Type B pancreatic cell (in vitro differentiated cells): ENCODE measurements around the gene GCK. TPM values are rescaled to one million over a fixed set of nuclear protein-coding genes. Genes with fewer than 3 reads are reported as not detected.
A peak's percentile ranks its signal among the peaks of the same experiment; 100 is the strongest.

Experiments
- DNase-seq: peaks from one replicate; pipeline ENCODE4 v3.0.0; 2021; ENCODE audit warnings: mixed read lengths; ENCODE audit not compliant: unreplicated experiment; ENCODE audit errors: extremely low spot score
- H3K27ac Mint-ChIP-seq: 2 replicates; pipeline ENCODE4 v1.8.0; 2021; ENCODE audit warnings: mild to moderate bottlenecking, mixed read lengths
- H3K27me3 Mint-ChIP-seq: 2 replicates; pipeline ENCODE4 v1.8.0; 2021; ENCODE audit warnings: mixed read lengths
- H3K36me3 Mint-ChIP-seq: 2 replicates; pipeline ENCODE4 v1.8.0; 2021; ENCODE audit warnings: mixed read lengths
- H3K4me1 Mint-ChIP-seq: one replicate; pipeline ENCODE4 v1.8.0; 2021; ENCODE audit warnings: mixed read lengths; ENCODE audit not compliant: unreplicated experiment
- H3K4me3 Mint-ChIP-seq: 2 replicates; pipeline ENCODE4 v1.8.0; 2021; ENCODE audit warnings: mild to moderate bottlenecking, mixed read lengths
- H3K9me3 Mint-ChIP-seq: 2 replicates; pipeline ENCODE4 v1.8.0; 2021; ENCODE audit warnings: mixed read lengths
- CTCF ChIP-seq: fragments of 200-600 bp; sonication (generic); conservative IDR thresholded peaks from 2 replicates; pipeline ENCODE4 v1.5.0; 2021; ENCODE audit warnings: antibody characterized with exemption, mild to moderate bottlenecking
- total RNA-seq: library from RNA; stranded (reverse); gene quantifications from 2 replicates; pipeline ENCODE4 v1.2.1, GENCODE V29; 2021; ENCODE audit warnings: low replicate concordance

GCK gene
- total RNA-seq, 1 donor from 2014 or later, result 5.6 TPM

DNA sequence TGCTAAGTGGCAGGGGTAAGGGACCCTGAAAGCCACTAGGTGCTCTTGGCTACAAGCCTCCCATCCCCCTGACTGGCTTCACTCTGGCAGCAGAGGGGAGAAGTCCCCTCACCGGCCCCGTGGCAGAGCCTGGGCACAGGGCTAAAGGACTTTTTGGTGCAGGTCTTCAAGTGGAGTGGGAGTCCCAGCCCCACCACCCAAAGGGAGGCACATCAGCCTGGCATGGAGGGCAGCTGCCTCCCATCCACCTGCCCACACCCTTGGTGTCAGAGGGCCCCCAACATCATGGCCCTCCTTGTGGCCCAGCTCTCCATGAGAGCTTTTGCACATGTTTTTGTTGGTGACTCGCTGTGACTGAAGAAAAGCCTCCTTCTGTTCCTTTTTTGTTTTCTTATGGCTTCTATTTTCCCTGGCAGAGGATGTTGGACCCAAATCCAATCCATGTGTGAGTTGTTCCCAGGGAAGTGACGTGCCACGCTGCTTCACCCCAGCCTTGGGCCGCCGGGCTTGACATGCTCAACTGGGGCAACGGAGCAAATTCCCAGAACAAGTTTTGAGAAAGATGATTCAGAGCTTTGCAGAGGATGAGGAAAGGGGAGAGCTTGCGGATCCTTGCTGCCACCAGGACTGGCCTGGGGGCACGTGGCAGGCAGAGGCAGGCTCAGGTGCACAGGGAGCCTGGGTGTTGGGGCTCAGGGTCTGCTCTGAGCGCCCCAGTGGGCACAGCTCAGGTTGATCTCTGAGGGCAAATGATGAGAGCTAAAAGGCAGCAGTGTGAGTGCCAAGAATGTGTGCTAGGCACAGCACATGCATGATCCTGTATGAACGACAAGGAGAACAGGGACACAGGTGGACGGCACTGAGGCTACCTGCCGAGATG, 87.0 kb downstream of the GCK start:
- TF ChIP-seq CTCF, result no peak
- H3K4me3 Mint-ChIP-seq, result peak overlapping the region; percentile 50
- no peaks in the 10 kb centered on the region for H3K36me3 Mint-ChIP-seq
- H3K27ac Mint-ChIP-seq, result no peak overlapping the region
- DNase-seq, result no peak
- H3K9me3 Mint-ChIP-seq, result no peaks in the 10 kb centered on the region
- H3K4me1 Mint-ChIP-seq, result peaks cover 24% of the 10 kb centered on the region
- H3K27me3 Mint-ChIP-seq, result peaks cover 27% of the 10 kb centered on the region

GRCh38 chr7:44101303-44101965, 87.8 kb downstream of the GCK start:
- Mint-ChIP-seq H3K36me3 (no peaks in the 10 kb centered on the region), H3K9me3 (no peaks in the 10 kb centered on the region), H3K27ac (no peak overlapping the region), H3K4me1 (peaks cover 24% of the 10 kb centered on the region), H3K4me3 (no peak overlapping the region), H3K27me3 (peaks cover 27% of the 10 kb centered on the region)
- TF ChIP-seq CTCF, result no peak
- DNase-seq, result no peak

DNA sequence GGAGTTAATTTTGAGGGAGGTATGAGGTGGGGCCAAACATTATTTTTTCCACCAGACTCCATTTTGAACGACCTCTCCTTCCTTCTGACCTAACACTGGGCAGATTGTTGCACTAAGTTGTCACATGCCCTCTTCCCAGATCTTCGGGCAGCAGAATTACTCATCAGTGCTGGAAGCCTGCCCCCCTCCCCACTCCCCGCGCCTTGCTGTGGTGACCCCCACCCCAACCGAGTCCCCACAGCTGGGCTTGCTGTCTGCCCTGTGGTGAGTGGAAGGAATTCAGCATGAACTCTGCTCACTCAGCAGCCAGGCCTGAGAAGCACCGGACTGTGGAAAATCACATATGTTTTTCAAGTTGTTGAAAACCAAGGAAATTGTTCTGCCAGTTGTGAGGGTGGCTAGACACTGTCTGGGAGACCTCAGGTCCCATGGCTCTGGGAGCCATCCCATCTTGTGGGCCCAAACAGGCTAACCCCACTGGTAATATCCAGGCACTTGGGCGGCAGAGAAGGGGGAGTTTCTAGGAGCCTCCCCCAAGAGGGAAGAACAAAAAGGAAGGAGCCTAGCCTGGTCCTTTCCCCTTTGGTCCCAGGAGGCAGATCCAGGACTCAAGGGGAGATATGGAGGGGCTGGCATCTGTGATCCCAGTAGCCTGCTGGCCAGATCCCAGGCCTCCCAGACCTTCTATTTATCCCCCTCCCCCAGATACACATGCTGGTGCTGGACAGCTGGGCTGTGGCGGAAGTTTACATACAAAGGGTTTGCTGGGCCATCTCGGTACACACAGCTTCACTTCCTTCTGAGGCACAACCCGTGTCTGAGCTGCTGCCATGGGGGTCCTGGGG, 88.6 kb downstream of the GCK start:
- H3K4me3 Mint-ChIP-seq, result no peak overlapping the region
- no peak for TF ChIP-seq CTCF
- H3K4me1 Mint-ChIP-seq, result peaks cover 20% of the 10 kb centered on the region
- no peak for DNase-seq
- peaks cover 24% of the 10 kb centered on the region for H3K27me3 Mint-ChIP-seq
- no peaks in the 10 kb centered on the region for H3K36me3 Mint-ChIP-seq
- H3K9me3 Mint-ChIP-seq, result no peaks in the 10 kb centered on the region
- H3K27ac Mint-ChIP-seq, result peak overlapping the region; percentile 5

DNA sequence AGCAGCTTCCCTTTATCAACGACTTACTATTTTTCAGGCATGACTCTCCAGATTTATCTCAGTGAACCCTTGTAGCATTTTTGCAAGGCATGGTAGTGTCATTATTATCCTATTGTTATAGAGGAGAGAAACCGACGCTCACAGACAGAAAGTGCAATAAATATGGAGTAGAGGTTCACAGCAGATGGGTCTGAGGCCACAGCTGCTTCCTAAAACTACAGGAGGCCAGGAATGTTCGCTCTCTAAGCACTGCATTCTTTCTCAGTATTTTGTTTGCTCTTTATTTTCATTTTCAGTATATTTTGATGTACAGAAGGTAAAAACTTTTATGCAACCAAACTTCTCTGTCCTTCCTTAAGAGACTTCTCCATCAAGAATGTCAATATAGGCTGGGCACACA, 89.6 kb downstream of the GCK start:
- no peak for TF ChIP-seq CTCF
- Mint-ChIP-seq H3K27ac (no peak overlapping the region), H3K4me1 (peaks cover 18% of the 10 kb centered on the region), H3K27me3 (peaks cover 14% of the 10 kb centered on the region), H3K36me3 (no peaks in the 10 kb centered on the region), H3K4me3 (no peak overlapping the region), H3K9me3 (no peaks in the 10 kb centered on the region)
- DNase-seq, result no peak
